GM12892 (cell line): Measurements from ENCODE around the gene DNAJB11.

Source experiments
- POLR2A ChIP-seq: IDR thresholded peaks from 2 replicates; pipeline ENCODE4 v1.6.1; 2011; ENCODE audit warnings: low read depth, low read length, control low read depth
- POLR2AphosphoS5 ChIP-seq: IDR thresholded peaks from 2 replicates; pipeline ENCODE4 v1.6.1; 2011; ENCODE audit warnings: low read depth, low read length, control low read depth

GRCh38 chr3:186549497-186549896 is 21.0 kb upstream of the DNAJB11 start:
- TF ChIP-seq POLR2A (no peak), POLR2AphosphoS5 (no peak)
